HG02759 (cell line): ENCODE measurements around the gene FGFR3.

ENCODE experiments used
- ATAC-seq: cut with Tn5 transposase; IDR thresholded peaks from one replicate; pipeline ENCODE4 v1.9.1; 2021; ENCODE audit warnings: mild to moderate bottlenecking, moderate library complexity; ENCODE audit not compliant: unreplicated experiment

Gene FGFR3

DNA sequence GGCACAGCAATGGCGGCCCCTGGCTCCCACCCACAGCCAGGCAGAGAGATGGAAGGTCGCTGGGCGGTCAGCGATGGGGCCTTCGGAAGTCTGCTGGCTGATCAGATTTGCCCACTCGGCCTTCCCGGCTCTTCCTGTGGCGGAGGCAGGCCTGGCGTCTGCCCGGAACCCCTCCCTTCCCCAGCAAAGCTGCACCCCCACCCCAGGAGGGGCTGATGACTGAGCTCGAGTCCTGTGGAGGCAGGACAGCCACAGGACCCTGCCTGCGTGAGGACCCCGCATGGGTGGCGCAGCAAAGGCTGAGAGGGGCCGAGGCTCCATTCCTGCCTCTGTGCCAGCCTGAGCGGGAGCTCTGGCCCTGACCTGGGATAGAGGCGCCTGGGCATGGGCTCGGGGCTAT lies 37.0 kb upstream of the FGFR3 start:
- ATAC-seq = no peak

DNA sequence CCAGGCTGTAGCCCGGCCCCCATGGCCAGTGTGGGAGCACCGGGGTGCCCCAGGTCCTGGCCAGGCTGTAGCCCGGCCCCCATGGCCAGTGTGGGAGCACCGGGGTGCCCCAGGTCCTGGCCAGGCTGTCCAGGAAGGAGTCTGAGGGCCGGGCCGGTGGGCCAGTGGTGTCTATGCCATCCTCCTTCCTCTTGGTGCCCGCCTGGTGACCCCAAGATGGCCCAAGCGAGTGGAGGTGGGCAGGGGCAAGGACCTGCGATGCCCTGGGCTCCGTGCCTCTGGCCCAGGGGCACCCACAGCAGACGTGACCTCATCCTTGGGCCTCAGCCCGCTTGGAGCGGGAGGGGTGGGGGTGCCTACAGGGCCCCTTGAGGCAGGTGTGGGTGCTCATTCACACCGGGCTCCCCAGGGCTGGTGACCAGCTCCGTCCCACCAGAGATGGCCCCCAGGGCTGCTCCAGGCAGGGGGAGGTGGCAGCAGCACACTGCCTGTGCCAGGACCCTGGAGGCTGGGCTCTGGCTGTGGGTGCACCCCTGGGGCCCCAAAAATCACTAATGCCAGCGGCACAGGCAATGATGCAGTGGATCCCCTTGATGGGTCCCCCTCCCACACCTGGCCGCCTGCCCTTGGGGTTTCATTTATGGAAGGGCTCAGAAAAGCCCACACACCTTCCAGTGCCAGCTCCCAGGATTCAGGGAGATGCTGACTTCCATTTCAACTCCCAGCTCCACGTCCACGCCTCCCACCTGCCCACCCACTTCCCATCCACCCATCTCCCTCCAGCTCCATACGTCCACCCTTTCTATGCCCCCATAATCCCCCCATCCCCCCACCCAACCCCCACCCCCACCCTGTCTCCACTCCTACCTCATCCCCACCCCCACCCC lies 36.0 kb upstream of the FGFR3 start:
- ATAC-seq = no peak

DNA sequence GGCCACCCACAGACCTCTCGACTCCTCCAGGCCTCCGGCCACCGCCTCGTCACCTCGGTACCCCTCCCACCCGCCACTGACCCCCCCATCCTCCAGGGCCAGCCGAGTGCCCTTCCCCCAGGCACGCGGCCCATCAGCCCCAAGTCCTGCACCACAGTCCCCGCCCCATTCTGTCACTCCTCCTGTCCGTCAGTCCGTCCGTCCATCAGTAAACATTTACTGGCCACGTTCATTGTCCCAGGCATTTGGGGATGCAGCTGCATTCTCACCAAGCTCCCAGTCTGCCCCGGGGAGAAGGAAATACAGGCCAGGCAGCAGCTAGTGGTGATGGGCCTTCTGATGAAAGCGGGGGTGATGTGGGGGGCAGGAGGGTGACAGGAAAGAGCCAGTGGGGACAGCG lies 35.3 kb upstream of the FGFR3 start:
- ATAC-seq = no peak

DNA sequence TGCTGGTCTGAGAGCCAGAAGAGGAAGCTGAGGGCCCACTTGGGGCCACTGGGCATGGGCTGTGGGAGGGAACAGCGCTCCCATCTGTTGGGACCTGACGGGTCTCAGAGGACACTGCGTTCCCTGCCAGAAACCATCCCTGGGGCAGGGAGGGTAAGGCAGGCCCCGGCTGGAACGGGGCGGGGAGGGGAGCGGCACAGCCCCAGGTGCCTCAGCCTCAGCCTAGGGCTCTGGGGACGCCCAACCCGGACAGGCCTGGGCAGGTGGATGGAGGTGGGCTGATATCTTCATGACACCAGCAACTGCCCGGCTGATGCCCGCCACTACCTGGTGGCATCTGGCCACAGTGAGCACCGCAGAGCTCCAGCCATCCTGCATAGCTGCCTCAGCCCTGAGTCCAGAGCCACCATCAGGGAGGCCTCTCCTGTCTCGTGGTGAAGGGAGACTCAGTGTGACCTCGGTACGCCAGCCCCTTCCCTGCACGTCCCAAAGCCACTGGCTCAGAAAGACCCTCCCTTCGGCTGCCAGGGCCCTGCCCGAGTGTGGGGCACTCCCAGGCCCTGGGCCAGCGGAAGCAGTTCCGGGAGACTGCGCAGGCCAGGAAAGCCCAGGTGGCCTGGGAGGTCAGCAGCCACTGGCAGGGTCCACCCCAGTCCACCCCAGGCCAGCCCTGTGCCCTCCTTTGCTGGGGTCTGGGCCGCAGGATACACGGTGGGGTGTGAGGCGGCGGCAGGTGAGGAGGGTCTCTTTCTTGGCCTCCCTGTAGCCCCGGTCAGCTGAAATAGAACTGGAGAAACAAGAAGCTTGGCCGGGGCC lies 34.6 kb upstream of the FGFR3 start:
- ATAC-seq = no peak

DNA sequence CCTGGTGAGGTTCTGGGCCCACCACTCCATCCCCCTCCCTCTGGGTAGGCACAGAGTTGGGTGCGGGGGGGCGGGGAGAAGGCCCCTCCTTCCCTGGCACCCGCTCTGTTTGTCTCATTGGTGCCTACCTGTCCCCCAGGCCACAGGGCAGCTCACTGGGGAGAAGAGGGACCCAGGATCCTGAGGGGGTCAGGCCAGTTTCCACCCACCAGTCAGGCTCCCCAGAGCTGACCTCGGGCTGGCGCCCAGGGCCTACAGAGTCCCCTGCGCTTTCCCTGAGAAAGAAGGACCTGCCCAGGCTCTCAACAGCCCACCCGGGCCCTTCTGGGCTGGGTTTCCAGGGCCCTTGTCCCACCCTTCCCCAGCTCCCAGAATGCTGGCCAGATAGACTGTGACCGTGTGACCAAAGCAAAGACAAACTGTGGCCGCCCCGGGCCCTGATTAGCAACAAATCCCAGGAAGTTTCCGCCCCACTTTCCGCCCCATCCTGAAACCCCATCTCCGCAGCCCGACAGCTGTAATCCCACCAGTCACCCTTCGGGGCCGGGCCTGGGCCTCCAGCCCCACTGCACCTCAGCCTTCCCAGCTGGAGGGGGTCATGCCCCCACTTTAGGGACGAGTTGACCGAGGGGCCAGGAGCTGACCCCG lies 33.8 kb upstream of the FGFR3 start:
- ATAC-seq = no peak

DNA sequence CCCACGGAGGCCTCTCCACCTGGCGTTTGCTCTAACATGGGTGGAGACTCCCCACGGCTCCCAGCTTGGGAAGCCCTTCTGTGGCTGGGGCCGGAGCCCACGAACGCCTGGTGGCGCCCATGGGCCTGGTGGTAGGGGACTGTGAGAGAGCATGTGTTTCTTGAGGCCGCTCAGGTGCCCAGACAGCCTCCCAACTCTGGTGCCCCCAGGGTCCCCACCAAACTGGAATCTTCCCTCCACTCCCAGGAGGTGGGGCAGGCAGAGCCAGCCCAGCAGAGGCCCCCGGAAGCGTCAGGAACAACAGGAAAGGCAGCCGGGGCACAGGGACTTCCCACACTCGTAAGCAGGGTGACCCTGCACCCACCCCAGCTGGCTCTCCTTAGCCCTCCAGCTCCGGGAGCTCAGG lies 33.3 kb upstream of the FGFR3 start:
- ATAC-seq = no peak

DNA sequence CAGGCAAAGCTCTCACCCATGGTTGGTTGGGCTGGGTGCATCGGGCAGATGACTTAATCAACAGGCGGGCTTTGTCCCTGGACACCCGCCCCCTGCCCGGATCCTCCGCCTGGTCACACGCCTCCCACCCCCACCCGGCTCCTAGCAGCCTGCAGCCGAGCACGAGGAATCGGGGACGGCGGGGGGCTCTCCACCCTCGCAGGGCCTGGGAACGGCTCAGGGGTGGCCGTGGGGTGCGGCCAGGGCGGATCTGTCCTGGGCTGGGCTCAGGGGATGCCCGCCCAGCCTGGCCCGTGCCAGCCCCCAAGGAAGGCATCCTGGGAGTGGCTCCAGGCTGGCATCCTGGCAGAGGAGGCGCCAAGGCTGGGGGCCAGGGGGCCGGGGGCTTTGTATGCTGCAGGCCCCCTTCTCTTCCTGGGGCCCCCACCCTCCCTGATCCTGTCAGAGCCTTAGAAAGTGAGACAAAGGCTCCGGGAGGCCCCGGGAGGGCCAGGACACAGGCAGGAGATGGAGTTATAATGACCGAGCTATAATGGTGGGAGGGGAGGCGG lies 32.5 kb upstream of the FGFR3 start:
- ATAC-seq = no peak

DNA sequence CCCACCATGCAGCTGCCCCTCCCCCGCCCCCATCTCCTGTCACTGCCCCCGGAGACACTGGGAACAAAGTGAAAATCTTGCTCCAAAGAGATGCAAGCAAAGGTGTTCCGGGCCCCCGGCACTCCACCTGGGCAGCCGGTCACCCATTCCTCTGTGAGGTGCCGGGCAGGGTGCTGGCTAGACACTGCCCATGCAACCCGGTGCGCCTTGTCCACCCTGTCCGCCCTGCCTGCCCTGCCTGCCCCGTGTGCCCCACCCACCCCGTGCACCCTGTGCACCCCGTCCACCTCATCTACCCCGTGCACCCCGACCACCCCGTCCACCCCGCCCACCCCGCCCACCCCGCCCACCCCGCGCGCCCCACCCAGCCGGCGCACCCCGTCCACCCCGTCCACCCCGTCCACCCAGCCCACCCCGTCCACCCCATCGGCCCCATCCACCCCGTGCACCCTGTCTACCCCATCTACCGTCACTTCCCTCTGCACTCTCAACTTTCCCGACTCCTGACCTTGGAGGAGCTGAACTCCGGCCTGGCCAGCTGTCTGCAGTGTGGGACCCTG lies 31.9 kb upstream of the FGFR3 start:
- ATAC-seq = no peak

DNA sequence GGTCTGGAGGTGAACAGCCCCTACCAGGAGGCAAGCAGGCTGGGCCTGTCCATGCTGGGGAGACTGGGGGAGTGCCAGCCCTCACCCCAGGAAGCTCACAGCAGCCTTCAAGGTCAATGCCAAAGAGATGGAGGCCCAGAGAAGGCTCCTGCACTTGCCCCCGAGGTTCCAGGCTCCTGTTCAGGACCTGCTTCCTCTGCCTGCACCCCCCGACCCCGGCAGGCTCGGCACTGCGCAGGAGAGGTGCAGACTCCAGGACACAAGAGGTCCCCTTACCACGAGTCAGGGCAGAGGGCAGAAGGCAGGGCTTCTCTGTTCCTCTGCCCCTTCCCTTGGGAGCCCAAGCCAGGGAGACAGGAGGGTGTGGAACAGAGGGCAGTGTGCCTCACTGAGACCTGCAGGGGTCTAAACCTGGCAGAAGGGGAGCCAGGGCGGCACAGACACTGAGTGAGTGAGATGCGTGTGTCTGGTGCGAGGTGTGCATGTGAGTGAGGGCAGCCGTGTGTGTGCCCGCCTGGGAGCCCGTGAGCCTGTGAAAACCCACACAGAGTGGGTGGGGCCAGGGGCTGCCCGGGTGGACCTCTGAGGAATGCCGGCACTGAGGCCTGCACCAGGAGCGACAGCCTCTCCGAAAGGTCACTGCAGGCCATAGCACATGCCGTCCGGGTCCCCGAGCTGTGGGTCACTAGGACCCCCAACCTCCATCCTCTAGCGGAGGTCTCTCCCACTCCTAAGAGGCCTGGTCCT lies 30.7 kb upstream of the FGFR3 start:
- no peak for ATAC-seq

DNA sequence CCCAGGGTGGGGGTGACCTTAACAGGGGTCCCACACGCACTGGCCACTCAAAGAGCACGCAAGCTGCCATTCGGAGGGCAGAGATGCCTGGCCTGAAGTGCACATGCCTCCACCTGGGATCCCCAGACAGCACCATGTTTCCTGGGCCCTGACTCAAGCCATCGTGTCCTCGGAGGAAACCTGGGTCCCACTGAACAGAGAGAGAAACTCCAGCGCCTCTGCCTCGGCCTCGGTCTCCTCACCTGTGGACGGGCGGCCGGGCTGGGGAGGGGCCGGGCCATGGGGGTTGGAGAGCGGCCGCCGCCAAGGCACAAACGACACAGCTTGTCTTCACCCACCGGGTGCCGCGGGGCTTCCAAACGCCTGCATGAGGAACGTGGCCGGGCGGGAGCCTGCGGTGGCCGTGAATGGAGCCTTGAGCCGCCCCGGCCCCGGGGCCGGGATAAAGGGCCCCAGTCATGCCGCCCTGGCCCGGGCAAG lies 30.0 kb upstream of the FGFR3 start:
- ATAC-seq = no peak

DNA sequence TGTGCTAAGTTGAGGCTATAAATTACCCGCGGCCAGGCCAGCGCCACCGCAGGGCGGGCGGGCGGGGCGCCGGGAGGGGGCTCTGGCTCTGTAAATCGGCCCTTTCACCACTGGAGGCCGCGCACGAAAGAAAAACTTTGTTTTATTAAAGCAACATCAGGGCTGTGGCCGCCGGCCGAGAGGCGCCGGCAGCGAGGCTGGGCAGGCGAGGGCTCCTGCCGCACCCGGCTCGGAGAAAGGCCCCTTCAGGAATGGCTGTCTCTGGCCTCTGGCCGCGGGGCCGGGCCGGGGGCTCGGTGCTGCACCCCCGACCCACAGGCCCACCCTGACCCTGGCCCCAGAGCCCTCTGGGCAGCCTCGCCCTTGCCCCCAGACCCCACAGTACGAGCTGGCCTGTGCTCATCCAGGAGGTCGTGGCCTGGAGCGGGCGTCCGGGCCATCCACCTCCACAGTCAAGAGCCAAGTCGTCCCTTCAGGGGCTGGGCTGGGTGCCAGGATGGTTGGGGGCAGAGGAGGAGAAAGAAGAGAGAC lies 29.5 kb upstream of the FGFR3 start:
- no peak for ATAC-seq

DNA sequence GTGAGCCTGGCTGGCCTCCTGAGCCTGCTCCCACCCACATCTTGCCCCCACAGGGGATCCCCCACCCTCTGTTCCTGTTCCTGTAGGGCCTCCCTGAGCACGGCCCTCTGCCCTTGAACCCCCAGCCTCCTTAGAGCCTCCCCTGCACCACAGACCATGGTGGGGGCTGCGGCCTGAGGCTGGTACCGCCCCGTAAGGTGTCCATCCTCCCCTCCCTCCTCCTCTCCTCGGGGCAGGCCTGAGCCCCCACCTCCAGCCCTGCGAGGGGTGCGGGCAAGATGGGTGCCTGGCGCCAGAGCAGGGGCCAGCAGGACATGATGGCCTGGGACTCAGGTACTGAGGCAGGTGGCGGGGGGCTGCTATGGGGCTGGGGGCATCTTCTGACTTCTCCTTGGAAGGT lies 28.4 kb upstream of the FGFR3 start:
- no peak for ATAC-seq

DNA sequence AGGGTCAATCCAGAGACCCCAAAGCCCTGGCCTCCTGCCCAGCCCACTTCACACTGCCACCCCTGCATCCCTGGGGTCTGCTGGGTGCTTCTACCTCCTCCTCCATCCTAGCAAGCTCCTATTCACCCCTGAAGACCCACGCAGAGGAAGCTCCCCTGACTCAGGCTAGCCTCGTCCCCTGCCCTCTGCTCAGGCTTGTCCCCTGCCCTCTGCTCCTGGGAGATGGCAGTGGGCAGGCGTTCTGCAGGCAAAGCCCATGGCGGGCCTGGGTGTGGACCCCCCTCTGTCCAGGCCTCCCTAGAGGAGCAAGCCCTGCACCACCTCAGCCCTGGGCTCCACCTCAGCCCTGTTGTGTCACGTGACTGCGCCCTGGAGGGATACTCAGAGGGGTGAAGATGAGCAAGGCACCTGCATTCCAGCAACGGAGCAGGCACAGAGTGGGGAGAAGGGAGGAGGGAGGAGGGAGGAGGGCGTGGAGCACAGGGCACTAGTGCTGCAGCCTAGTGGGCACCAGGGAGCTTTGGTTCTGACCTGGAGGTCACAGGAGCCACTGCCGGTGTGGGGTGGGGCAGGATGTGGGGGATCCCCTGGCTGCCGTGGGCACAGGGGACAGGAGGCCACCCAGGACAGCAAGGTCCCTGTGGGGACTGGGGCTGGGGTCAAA lies 27.6 kb upstream of the FGFR3 start:
- ATAC-seq = no peak

DNA sequence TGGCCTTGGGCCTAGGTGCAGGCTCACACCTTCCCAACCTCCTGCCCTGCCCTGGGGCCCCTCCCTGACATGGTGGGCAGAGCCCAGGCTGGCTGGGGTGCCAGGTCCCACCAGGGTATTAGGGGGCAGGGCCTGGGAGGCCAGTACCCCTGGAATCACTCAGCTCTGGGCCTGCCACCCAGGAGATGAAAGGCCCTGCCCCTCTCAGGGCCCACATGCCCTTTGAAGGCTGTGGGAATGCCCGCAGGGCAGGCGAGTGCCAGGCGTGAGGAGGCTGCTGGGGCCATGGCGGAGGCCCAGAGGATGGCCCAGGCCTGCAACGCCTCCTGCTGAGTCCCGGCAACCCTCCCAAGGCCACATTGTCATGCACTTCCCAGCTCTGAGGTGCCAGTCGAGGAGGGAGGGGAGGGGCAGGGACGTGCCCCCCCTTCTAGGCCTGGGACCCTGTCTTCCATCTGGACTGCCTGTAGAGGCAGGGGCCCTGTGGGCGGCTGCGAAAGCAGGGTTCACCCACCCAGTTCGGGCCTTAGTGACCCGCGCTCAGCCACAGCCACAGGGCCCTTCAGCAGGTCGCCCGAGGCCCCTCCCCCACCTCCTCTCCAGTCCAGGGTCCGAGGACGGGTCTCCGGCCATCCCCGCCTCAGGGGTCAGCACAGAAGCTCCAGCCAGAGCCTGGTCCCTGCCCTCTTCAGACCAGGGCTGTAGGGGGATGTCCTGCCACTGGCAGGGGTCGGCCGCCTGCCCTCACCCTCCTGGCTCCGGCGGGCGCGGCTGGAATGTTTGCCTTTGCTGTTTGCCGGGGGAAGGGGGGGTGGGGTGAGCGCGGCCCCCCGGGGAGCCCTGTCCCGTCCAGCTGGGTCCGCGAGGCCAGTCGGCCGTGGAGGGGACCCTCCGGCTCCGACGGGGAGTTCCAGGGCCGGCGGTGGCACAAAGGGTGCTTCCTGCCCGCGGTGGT lies 26.7 kb upstream of the FGFR3 start:
- no peak for ATAC-seq

DNA sequence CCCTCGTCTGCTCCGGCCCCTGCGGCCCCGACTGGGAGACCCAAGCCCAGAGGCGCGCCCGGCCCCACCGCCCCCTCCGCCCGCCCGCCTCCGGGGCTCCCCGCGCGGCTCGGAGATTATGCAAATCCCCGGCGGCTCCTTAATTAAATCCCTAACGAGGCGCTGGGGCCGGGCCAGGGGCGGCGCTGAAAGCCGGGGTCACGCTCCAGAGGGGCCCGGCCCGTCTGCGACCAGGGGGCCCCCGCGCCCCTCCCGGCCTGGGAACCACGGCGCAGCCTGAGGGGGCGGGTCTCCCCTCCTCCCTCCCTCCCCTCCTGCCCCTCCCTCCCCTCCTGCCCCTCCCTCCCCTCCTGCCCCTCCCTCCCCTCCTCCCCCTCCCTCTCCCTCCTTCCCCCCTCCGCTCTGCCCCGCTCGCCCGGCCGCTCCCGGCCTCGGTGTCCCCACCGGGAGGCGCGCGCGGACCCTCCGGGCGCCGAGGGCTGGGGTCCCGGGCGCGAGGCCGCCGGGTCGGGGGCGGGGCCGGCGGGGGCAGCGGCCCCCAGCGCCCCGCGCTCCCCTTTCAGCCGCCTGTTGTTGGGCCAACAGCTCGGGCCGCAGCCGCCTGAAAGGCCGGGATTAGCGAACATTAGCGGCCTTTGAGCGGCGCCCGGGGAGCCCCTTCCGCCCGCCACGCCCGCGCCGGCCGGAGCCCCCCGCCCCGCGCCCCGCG lies 25.9 kb upstream of the FGFR3 start:
- ATAC-seq = no peak

DNA sequence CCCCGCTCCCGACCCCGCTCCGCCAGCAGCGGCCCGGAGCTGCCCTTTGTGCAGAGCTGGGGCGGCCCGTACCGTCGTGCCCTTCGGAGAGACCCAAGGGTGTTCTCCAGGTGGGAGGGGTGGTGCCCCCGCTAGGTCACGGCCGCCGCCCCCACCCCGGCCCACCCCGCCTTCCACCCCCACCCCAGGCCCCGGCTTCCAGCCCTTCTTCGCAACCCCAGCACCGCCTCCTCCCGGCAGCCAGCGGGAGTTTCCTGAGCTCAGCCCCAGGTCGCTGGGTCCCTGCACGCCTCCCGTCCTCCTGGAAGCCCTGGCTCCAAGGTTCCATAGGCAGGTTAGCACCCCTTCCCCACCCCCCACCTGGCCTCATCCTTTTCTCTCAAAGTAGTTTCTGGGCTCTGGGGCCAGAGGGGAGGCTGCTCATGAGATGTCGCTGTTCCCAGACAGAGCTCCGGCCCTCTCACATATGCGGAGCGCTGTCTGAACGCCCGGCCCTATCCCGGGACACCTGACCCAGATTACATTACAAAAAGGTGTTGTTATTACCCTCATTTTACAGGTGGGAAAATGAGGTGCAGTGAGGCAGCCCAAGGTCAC lies 25.2 kb upstream of the FGFR3 start:
- no peak for ATAC-seq

DNA sequence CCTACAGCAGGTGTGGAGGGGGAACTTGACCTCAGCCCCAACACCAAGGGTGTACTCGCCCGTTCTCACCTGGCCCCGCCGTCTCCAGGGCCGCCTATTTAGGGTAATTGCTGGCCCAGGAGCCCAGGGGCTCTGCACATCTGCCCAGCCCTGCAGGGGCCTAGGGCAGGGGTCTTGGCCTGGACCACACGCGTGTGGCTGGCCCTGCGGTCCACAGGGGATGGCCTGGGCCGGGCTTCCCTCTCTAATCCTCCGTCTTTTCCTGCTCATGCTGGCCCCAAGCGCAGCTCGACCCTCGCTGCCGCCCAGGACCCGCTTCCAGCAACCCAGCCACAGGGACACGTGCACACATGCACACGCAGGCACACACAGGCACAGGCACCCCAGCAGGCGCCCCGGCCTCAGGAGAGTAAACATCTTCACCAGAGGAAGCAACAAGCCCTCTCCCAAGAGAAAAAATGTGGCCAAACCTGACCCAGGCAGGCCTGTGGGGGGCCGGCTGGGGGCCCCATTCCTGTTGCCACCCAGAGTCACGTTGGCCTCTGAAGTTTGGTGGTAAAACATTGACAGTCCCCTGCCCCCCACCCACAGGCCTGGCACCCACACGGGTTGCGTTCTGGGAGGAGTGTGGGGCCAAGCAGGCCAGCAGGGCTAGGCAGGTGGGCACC lies 24.6 kb upstream of the FGFR3 start:
- no peak for ATAC-seq
